HEK293 (cell line): ENCODE measurements around the gene PERCC1.

Experiments
- CTCF ChIP-seq: fragments of 450-650 bp; formaldehyde crosslinking; IDR thresholded peaks from 2 replicates; pipeline ENCODE4 v1.5.1; 2016; ENCODE audit warnings: missing biosample characterization, missing genetic modification characterization
- HOXC10 ChIP-seq: sonication (generic); formaldehyde crosslinking; IDR thresholded peaks from 2 replicates; pipeline ENCODE4 v1.8.1; 2023; ENCODE audit warnings: mild to moderate bottlenecking, missing genetic modification reagents
- PRDM4 ChIP-seq: fragments of 450-650 bp; formaldehyde crosslinking; IDR thresholded peaks from 2 replicates; pipeline ENCODE4 v1.5.1; 2017; ENCODE audit warnings: missing biosample characterization, missing genetic modification characterization
- SP3 ChIP-seq: fragments of 450-650 bp; formaldehyde crosslinking; IDR thresholded peaks from 2 replicates; pipeline ENCODE4 v1.5.1; 2016; ENCODE audit warnings: missing biosample characterization, missing genetic modification characterization
- SP7 ChIP-seq: fragments of 450-650 bp; formaldehyde crosslinking; IDR thresholded peaks from 2 replicates; pipeline ENCODE4 v1.5.1; 2016; ENCODE audit warnings: missing biosample characterization, missing genetic modification characterization
- TRIM28 ChIP-seq: IDR thresholded peaks from 2 replicates; pipeline ENCODE4 v1.6.1; 2011; ENCODE audit warnings: low read length, control low read depth, borderline replicate concordance
- TSHZ1 ChIP-seq: fragments of 450-650 bp; formaldehyde crosslinking; IDR thresholded peaks from 2 replicates; pipeline ENCODE4 v1.5.1; 2016; ENCODE audit warnings: missing biosample characterization, missing genetic modification characterization, borderline replicate concordance
- ZBTB6 ChIP-seq: fragments of 450-650 bp; formaldehyde crosslinking; IDR thresholded peaks from 2 replicates; pipeline ENCODE4 v1.5.1; 2017; ENCODE audit warnings: missing biosample characterization, missing genetic modification characterization
- ZNF121 ChIP-seq: fragments of 450-650 bp; formaldehyde crosslinking; IDR thresholded peaks from 2 replicates; pipeline ENCODE4 v1.5.1; 2016; ENCODE audit warnings: missing biosample characterization, missing genetic modification characterization
- ZNF148 ChIP-seq: fragments of 450-650 bp; formaldehyde crosslinking; IDR thresholded peaks from 2 replicates; pipeline ENCODE4 v1.5.0; 2017; ENCODE audit warnings: missing biosample characterization, missing genetic modification characterization, borderline replicate concordance
- ZNF16 ChIP-seq: fragments of 450-650 bp; formaldehyde crosslinking; IDR thresholded peaks from 2 replicates; pipeline ENCODE4 v1.5.1; 2016; ENCODE audit warnings: low read depth, missing biosample characterization, missing genetic modification characterization
- ZNF23 ChIP-seq: fragments of 450-650 bp; formaldehyde crosslinking; IDR thresholded peaks from 2 replicates; pipeline ENCODE4 v1.5.1; 2016; ENCODE audit warnings: missing biosample characterization, missing genetic modification characterization, borderline replicate concordance
- ZNF354C ChIP-seq: fragments of 450-650 bp; formaldehyde crosslinking; IDR thresholded peaks from 2 replicates; pipeline ENCODE4 v1.5.1; 2016; ENCODE audit warnings: missing biosample characterization, missing genetic modification characterization, low read depth, borderline replicate concordance
- ZNF514 ChIP-seq: fragments of 450-650 bp; formaldehyde crosslinking; IDR thresholded peaks from 2 replicates; pipeline ENCODE4 v1.5.1; 2016; ENCODE audit warnings: missing biosample characterization, missing genetic modification characterization
- ZNF518A ChIP-seq: fragments of 450-650 bp; formaldehyde crosslinking; conservative IDR thresholded peaks from 2 replicates; pipeline ENCODE4 v1.5.1; 2016; ENCODE audit warnings: low read depth, missing biosample characterization, missing genetic modification characterization
- ZNF549 ChIP-seq: fragments of 450-650 bp; IDR thresholded peaks from 2 replicates; pipeline ENCODE4 v1.5.1; 2018; ENCODE audit warnings: missing biosample characterization, missing genetic modification characterization, mild to moderate bottlenecking, inconsistent platforms, moderate library complexity
- ZNF692 ChIP-seq: fragments of 450-650 bp; formaldehyde crosslinking; IDR thresholded peaks from 2 replicates; pipeline ENCODE4 v1.5.1; 2016; ENCODE audit warnings: missing biosample characterization, missing genetic modification characterization
- ZNF76 ChIP-seq: fragments of 450-650 bp; formaldehyde crosslinking; IDR thresholded peaks from 2 replicates; pipeline ENCODE4; 2016; ENCODE audit warnings: low read depth, missing biosample characterization, missing genetic modification characterization, borderline replicate concordance
- ZNF785 ChIP-seq: fragments of 450-650 bp; formaldehyde crosslinking; IDR thresholded peaks from 2 replicates; pipeline ENCODE4 v1.5.1; 2016; ENCODE audit warnings: missing biosample characterization, missing genetic modification characterization
- ZSCAN30 ChIP-seq: fragments of 450-650 bp; IDR thresholded peaks from 2 replicates; pipeline ENCODE4 v1.5.1; 2018; ENCODE audit warnings: missing biosample characterization, mild to moderate bottlenecking, missing genetic modification characterization, moderate library complexity

PERCC1 gene

GRCh38 chr16:1474796-1475551, 44.1 kb downstream of the PERCC1 start, which contains the start of gene CLCN7 (continued):
- TF ChIP-seq CTCF (tag by site-specific recombination): no peak; the same call in 1 of the 2 replicates
- no peak for TF ChIP-seq ZNF785 (tag by site-specific recombination)
- 0 out of 2 replicates have a peak, but pooled peaks have one; percentile 13 for TF ChIP-seq ZBTB6 (tag by site-specific recombination)
- TF ChIP-seq ZNF76 (tag by site-specific recombination): peak; percentile 93
- TF ChIP-seq ZSCAN30 (tag by site-specific recombination): peak; percentile 92
- no peak for TF ChIP-seq ZNF148 (tag by site-specific recombination)
- no peak for TF ChIP-seq ZNF16 (tag by site-specific recombination)
- no peak for TF ChIP-seq TSHZ1
- no peak for TF ChIP-seq ZNF23 (tag by site-specific recombination)
- no peak for TF ChIP-seq TRIM28
- no peak for TF ChIP-seq PRDM4 (tag by site-specific recombination)
- TF ChIP-seq SP7 (tag by site-specific recombination): peak; percentile 28; the same call in 1 of the 2 replicates
- TF ChIP-seq ZNF692 (tag by site-specific recombination): peak; percentile 79
- TF ChIP-seq SP3 (tag by site-specific recombination): no peak
- TF ChIP-seq ZNF121 (tag by site-specific recombination): no peak
- no peak for TF ChIP-seq ZNF354C (tag by site-specific recombination)
- no peak for TF ChIP-seq ZNF514 (tag by site-specific recombination)
- no peak for TF ChIP-seq HOXC10
- TF ChIP-seq ZNF549: no peak
- no peak for TF ChIP-seq ZNF518A (tag by site-specific recombination)
